Activated naive CD4-positive, alpha-beta T cell treated with Interleukin-2 at 50 U/mL for 16 hours (primary cell): Measurements from ENCODE around the gene PSMG3.
A peak's percentile ranks its signal among the peaks of the same experiment; 100 is the strongest.
"Not testable (repeated sequence)": the region's sequence is repeated elsewhere in the genome, so short reads cannot be mapped to it uniquely, and the experiment has no call there.

Experiments
- DNase-seq: peaks from one replicate; pipeline ENCODE4 v3.0.0-alpha.2; 2020

Gene PSMG3

GRCh38 chr7:1596181-1597043 is 26.6 kb upstream of the PSMG3 start:
- DNase-seq, result no peak

- no peak for DNase-seq
Measured at GRCh38 chr7:1595636-1596035, 25.8 kb upstream of the PSMG3 start.

- DNase-seq, result no peak
Measured at GRCh38 chr7:1595027-1595426, 25.2 kb upstream of the PSMG3 start.

- DNase-seq, result no peak
Measured at GRCh38 chr7:1593904-1594421, 24.1 kb upstream of the PSMG3 start.

GRCh38 chr7:1593091-1593866 is 23.4 kb upstream of the PSMG3 start:
- no peak for DNase-seq

- peak; percentile 2 for DNase-seq
Measured at GRCh38 chr7:1592299-1592871, 22.6 kb upstream of the PSMG3 start.

GRCh38 chr7:1591876-1592275 is 22.0 kb upstream of the PSMG3 start:
- DNase-seq, result peak; percentile 5

GRCh38 chr7:1591396-1591795 is 21.6 kb upstream of the PSMG3 start:
- no peak for DNase-seq

GRCh38 chr7:1590887-1591286 is 21.1 kb upstream of the PSMG3 start:
- no peak for DNase-seq

- DNase-seq, result no peak
Measured at GRCh38 chr7:1590476-1590875, 20.6 kb upstream of the PSMG3 start.

GRCh38 chr7:1588978-1589377 is 19.1 kb upstream of the PSMG3 start:
- DNase-seq, result no peak

GRCh38 chr7:1587738-1588137 is 17.9 kb upstream of the PSMG3 start:
- no peak for DNase-seq

- no peak for DNase-seq
Measured at GRCh38 chr7:1586827-1587705, 17.2 kb upstream of the PSMG3 start.

- DNase-seq, result no peak
Measured at GRCh38 chr7:1586126-1586826, 16.4 kb upstream of the PSMG3 start.

- DNase-seq, result no peak
Measured at GRCh38 chr7:1585142-1585981, 15.5 kb upstream of the PSMG3 start.

GRCh38 chr7:1584700-1585099 is 14.9 kb upstream of the PSMG3 start:
- no peak for DNase-seq

- not testable (repeated sequence) for DNase-seq
Measured at GRCh38 chr7:1583241-1583930, 13.6 kb upstream of the PSMG3 start.

- no peak for DNase-seq
Measured at GRCh38 chr7:1580422-1581030, 10.7 kb upstream of the PSMG3 start.

GRCh38 chr7:1579481-1580421 is 9.9 kb upstream of the PSMG3 start:
- peak; percentile 76 for DNase-seq
